Measurements from ENCODE around the gene HASPIN.
"Not testable (repeated sequence)": the region's sequence is repeated elsewhere in the genome, so short reads cannot be mapped to it uniquely, and the experiment has no call there.

DNA sequence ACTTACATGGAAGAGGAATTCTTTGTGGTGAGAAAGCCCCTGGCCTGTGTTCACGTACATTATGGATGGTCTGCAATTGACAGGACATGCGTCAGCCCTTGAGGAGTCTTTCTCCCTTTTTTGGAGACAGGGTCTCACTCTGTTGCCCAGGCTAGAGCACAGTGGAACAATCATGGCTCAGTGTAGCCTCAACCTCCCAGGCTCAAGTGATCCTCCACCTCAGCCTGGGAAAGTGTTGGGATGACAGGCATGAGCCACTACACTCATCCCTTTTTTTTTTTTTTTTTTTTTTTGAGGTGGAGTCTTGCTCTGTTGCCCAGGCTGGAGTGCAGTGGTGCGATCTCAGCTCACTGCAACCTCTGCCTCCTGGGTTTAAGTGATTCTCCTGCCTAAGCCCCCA is 4.4 kb downstream of the HASPIN start:
- not testable (repeated sequence) for TF ChIP-seq CTCF, POLR2A (IDR thresholded peaks at IDR 0.05)
